A549 (cell line): Measurements from ENCODE around the gene ZNF385A.

Experiments
- EHMT2 ChIP-seq: fragments of 200-600 bp; sonication (generic); IDR thresholded peaks from 2 replicates; pipeline ENCODE4 v1.6.1; 2016; ENCODE audit warnings: antibody characterized with exemption, low read depth, mild to moderate bottlenecking, moderate library complexity
- EP300 ChIP-seq, 2 experiments: fragments of >200 bp; sonication (Bioruptor Twin); formaldehyde crosslinking; IDR thresholded peaks; 2 replicates in 1 of 2; 3 replicates in 1 of 2; pipeline ENCODE4 v1.6.1; 2016 to 2017
- POLR2A ChIP-seq: IDR thresholded peaks from 2 replicates; pipeline ENCODE4 v1.6.1; 2012; ENCODE audit warnings: mild to moderate bottlenecking, low read length
- TF ChIP-seq, protein P1 (sequence below): fragments of 200-600 bp; sonication (generic); IDR thresholded peaks from 2 replicates; pipeline ENCODE4 v1.6.1; 2016; ENCODE audit warnings: antibody characterized with exemption, mild to moderate bottlenecking, moderate library complexity
- TF ChIP-seq, protein P2 (sequence below): fragments of 450-650 bp; IDR thresholded peaks from 2 replicates; pipeline ENCODE4 v1.6.1; 2014; ENCODE audit warnings: antibody characterized with exemption
- TF ChIP-seq, protein P3 (sequence below): fragments of >200 bp; sonication (Bioruptor Twin); formaldehyde crosslinking; IDR thresholded peaks from 3 replicates; pipeline ENCODE4 v1.5.1; 2016

DNA sequence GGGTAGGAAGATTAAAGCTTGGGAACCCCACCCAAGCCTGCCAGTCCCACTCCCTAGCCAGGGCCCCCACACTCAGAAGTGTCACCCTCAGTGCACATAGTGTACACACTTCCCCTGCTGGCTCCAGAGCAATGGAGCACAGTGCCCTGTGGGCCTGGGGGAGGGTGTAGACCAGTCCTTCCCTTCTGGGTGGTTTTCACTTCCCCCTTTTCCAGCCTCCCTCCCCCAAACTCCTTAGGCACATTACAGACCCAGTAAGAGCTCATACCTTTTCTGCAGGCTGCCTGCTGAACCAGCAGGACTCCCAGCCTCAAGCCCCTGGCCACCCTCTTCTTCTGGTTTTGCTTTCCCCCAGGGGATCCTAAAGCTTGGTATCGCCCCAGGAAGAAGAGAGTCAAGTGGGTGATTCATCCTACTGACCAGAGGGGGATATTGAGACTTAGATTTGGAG lies at the start of gene ZNF385A:
- TF ChIP-seq, protein P1, sequence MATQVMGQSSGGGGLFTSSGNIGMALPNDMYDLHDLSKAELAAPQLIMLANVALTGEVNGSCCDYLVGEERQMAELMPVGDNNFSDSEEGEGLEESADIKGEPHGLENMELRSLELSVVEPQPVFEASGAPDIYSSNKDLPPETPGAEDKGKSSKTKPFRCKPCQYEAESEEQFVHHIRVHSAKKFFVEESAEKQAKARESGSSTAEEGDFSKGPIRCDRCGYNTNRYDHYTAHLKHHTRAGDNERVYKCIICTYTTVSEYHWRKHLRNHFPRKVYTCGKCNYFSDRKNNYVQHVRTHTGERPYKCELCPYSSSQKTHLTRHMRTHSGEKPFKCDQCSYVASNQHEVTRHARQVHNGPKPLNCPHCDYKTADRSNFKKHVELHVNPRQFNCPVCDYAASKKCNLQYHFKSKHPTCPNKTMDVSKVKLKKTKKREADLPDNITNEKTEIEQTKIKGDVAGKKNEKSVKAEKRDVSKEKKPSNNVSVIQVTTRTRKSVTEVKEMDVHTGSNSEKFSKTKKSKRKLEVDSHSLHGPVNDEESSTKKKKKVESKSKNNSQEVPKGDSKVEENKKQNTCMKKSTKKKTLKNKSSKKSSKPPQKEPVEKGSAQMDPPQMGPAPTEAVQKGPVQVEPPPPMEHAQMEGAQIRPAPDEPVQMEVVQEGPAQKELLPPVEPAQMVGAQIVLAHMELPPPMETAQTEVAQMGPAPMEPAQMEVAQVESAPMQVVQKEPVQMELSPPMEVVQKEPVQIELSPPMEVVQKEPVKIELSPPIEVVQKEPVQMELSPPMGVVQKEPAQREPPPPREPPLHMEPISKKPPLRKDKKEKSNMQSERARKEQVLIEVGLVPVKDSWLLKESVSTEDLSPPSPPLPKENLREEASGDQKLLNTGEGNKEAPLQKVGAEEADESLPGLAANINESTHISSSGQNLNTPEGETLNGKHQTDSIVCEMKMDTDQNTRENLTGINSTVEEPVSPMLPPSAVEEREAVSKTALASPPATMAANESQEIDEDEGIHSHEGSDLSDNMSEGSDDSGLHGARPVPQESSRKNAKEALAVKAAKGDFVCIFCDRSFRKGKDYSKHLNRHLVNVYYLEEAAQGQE = no peak
- TF ChIP-seq, protein P2, sequence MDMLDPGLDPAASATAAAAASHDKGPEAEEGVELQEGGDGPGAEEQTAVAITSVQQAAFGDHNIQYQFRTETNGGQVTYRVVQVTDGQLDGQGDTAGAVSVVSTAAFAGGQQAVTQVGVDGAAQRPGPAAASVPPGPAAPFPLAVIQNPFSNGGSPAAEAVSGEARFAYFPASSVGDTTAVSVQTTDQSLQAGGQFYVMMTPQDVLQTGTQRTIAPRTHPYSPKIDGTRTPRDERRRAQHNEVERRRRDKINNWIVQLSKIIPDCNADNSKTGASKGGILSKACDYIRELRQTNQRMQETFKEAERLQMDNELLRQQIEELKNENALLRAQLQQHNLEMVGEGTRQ = no peak
- no peak for TF ChIP-seq EHMT2
- TF ChIP-seq POLR2A = no peak
- TF ChIP-seq, protein P3, sequence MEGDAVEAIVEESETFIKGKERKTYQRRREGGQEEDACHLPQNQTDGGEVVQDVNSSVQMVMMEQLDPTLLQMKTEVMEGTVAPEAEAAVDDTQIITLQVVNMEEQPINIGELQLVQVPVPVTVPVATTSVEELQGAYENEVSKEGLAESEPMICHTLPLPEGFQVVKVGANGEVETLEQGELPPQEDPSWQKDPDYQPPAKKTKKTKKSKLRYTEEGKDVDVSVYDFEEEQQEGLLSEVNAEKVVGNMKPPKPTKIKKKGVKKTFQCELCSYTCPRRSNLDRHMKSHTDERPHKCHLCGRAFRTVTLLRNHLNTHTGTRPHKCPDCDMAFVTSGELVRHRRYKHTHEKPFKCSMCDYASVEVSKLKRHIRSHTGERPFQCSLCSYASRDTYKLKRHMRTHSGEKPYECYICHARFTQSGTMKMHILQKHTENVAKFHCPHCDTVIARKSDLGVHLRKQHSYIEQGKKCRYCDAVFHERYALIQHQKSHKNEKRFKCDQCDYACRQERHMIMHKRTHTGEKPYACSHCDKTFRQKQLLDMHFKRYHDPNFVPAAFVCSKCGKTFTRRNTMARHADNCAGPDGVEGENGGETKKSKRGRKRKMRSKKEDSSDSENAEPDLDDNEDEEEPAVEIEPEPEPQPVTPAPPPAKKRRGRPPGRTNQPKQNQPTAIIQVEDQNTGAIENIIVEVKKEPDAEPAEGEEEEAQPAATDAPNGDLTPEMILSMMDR = no peak
- TF ChIP-seq EP300 (IDR thresholded peaks at IDR 0.05) = no peak
